Lower leg skin (tissue), 3 donors: ENCODE results near the gene PDZRN3.

ENCODE experiments used
- POLR2A ChIP-seq, 2 donors: fragments of 450-650 bp; IDR thresholded peaks; one replicate each; pipeline ENCODE4 v1.6.1; 2016 to 2017; ENCODE audit warnings: antibody characterized with exemption in 2 of 2, mild to moderate bottlenecking in 1 of 2, moderate library complexity in 1 of 2
- TF ChIP-seq, protein P1 (sequence below), 3 donors: fragments of 450-650 bp; IDR thresholded peaks; one replicate each; pipeline ENCODE4 v1.5.1; 2016; ENCODE audit warnings: antibody characterized with exemption in 3 of 3, mild to moderate bottlenecking in 3 of 3, moderate library complexity in 2 of 3

DNA sequence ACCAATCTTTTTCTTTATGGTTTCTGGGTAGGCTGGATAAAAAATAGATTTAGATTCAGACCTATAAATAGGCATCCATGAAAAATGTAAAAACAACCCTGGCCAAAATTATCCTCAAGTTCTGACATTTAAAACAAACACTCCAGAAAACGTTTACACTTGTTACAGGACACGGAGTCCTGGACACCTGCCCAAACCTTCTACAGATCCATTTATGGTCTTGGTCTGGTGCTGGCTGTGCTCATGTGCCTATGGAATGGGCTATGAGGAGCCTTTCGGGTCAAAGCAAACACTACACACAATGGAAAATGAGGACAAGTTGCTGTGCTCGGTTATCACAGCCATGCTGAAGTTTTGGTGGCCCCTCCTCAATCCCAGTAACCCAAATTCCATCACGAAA lies 108.1 kb downstream of the PDZRN3 start:
- TF ChIP-seq, protein P1, sequence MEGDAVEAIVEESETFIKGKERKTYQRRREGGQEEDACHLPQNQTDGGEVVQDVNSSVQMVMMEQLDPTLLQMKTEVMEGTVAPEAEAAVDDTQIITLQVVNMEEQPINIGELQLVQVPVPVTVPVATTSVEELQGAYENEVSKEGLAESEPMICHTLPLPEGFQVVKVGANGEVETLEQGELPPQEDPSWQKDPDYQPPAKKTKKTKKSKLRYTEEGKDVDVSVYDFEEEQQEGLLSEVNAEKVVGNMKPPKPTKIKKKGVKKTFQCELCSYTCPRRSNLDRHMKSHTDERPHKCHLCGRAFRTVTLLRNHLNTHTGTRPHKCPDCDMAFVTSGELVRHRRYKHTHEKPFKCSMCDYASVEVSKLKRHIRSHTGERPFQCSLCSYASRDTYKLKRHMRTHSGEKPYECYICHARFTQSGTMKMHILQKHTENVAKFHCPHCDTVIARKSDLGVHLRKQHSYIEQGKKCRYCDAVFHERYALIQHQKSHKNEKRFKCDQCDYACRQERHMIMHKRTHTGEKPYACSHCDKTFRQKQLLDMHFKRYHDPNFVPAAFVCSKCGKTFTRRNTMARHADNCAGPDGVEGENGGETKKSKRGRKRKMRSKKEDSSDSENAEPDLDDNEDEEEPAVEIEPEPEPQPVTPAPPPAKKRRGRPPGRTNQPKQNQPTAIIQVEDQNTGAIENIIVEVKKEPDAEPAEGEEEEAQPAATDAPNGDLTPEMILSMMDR (IDR thresholded peaks at IDR 0.05), result no peak
- TF ChIP-seq POLR2A (IDR thresholded peaks at IDR 0.05), result no peak
